Measurements from ENCODE around the gene SOS1.

- no peak for TF ChIP-seq POLR2AphosphoS5 (IDR thresholded peaks at IDR 0.05; ENCODE audit: low read depth, low read length)
- no peak for TF ChIP-seq EZH2phosphoT487 (IDR thresholded peaks at IDR 0.05; ENCODE audit: borderline replicate concordance, low read depth)
- TF ChIP-seq CTCF (IDR thresholded peaks at IDR 0.05), result no peak
- no peak for TF ChIP-seq FOXM1 (IDR thresholded peaks at IDR 0.05; ENCODE audit: low read depth)
- TF ChIP-seq TEAD4 (IDR thresholded peaks at IDR 0.05; ENCODE audit: borderline replicate concordance, insufficient read depth), result no peak
- TF ChIP-seq, protein P1, sequence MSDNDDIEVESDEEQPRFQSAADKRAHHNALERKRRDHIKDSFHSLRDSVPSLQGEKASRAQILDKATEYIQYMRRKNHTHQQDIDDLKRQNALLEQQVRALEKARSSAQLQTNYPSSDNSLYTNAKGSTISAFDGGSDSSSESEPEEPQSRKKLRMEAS (IDR thresholded peaks at IDR 0.05; ENCODE audit: low read depth), result no peak
- no peak for TF ChIP-seq RXRA (IDR thresholded peaks at IDR 0.05; ENCODE audit: borderline replicate concordance, low read depth)
Measured at GRCh38 chr2:39020383-39020782, 100.5 kb downstream of the SOS1 start.
